NK-92 (cell line): Measurements from ENCODE around the gene IMMT.

ENCODE experiments used
- DNase-seq: peaks from one replicate; lab custom pipeline; 2025; ENCODE audit not compliant: unreplicated experiment; lab: John Stamatoyannopoulos, UW

IMMT gene

DNA sequence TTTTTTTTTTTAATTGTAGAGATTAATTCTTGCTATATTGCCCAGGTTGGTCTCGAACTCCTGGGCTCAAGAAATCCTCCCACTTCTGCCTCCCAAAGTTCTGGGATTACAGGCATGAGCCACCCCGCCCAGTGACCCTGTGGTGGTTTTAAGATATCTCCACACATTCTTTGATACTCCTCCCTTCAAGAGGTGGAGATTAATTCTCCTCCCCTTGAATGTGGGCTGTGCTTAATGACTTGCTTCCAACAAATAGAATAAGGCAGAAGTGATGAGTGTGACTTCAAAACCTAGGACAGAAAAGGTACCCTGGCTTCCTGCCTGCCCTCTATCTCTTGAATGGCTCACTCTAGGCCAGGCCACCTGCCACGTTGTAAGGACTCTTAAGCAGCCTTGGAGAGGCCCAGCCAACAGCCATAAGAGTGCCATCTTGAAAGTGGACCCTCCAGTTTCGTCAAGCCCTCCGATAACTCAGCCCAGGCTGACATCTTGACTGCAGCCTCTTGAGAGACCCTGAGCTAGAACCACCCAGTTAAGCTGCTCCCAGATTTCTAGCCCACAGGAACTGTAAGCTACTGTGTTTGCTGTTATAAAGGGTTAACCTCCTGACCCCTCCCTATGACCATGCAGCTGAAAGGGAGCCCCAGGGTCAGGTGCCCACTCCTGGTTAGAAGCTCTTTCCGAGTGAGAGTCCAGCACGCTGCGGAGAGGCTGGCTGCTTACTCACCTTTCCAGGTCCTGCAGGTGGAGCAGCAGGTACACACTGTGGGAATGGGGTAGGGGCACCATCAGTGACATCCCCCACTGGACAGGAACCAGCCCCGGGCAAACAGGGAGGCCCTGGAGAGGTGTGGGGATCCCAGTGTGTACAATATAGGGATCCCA lies 31.6 kb upstream of the IMMT start:
- no peak for DNase-seq

DNA sequence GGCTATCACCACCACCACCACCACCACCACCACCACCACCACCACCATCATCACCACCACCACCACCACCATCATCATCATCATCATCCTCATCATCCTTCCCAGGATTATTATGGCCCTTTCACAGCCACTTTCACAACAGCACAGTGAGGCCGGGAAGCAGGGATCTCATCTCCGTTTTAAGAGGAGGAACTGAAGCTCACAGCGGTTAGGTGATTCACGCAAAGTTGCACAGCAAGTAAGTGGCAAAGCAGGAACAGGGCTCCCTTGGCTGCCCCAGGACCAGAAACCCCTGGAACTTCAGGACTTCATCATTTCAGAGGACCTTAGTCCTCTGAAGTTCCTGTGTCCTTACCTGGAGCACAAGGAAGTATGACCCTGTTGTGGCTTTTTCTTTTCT lies 30.8 kb upstream of the IMMT start:
- DNase-seq, result no peak

DNA sequence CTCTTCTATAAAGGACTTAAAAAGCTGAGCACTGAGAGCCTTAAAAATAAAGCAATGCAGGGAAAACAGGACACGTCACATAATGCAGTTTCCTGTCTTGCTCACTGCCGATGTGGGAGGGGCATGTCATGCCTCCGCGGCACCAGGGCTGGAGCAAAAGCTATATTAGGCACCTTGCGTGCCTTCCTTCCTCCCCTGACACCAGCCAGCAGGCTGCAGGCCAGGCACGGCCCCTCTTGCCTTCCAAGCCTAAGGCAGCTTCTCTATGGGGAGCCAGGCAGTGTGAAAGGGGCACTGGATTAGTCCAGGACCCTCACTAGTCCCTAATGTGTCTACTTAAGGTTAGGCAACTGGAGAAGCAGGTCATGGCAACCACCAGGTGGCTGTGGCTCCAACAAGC lies 30.3 kb upstream of the IMMT start:
- DNase-seq, result no peak

DNA sequence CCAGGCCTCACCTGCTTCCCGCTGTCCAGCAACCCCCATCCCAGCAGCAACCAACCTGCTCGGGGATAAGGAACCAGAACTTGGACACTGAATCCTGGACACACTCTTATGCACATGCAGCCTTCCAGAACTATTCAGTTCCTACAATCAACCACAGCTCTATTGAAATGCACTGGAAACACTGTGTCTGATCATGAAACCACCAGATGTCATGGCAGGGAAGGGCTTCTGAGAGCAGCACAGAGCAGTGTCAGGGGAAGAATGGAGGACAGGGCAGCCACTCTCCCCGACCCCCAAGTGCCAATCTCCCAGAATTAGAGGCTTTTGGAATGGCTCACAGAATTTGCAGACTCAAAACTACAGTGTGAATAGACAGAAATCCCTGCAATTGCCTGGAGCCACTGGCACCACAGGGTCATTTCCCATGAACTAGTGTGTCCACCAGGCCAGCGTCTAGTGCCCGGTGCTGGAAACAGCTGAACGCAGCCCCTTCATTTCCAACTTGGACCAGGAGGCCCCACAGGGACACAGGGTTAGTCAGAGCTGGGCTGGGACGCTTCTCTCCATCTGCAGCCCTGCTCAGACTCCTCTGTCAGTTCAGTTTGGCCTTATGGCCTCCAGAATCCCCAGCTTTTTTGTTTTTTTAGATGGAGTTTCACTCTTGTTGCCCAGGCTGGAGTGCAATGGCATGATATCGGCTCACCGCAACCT lies 29.5 kb upstream of the IMMT start:
- DNase-seq, result no peak

DNA sequence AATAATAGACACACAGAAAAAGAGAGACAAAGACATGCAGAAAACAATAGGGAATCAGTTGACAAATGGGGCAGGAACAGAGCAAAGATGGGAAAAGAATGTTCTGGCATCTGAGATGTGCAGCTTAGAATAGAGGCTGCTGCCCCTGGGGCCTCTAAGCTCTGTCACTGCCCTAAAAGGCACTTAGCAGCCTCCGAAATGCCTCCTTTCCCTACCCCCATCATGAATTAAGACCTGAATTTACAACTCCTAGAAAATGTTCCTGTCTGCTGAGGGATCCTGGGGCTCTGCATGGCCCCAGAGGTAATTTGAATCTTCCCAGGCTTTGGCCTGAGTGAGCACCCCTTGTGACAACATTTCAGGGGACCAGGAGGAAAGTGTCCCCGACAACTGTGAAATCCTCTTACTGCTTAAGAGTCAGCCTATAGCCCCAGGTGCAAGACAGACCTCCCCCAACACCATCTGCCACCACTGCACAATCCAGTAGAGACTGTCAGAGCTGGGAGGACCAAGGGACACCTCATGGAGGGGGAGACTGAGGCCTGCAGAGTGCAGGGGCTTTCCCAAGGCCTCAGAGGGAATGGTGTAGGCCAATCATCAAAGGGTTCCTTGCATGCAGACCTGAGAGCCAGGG lies 28.8 kb upstream of the IMMT start:
- no peak for DNase-seq

DNA sequence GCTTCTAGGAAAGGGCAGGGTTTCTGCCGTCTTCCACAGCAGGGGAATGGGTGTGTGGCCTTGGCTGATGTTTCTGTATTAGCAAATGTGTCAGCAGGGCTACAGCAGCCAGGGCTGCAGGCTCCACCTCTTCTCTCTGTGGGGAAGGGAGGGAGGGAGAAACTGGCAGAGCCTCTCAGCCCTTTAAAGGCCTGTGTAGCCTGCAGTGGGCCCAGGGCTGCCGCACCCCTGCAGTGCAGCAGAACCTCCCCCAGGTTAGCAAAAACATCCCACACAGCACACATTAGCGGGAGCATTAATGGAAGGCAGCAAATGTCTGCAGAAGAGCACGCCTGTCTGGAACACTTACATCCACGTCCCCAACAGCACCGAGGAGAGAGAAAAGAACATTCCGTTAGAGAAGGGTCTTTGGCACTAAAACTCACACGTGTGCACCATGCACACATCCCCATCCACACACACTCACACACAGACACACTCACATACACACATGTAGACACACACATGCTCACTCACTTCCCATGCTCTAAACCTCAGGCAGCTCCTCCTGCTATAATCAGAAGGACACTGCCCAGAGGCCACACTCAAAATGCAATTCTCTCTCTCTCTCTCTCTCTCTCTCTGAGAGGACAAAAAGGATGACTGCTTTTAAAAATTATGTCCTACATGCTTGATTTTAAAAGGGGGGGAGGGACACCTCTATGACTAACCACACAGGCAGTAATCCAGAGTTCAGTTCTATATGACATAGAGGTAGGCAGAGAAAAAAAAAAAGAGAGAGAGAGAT lies 28.1 kb upstream of the IMMT start:
- DNase-seq, result no peak

DNA sequence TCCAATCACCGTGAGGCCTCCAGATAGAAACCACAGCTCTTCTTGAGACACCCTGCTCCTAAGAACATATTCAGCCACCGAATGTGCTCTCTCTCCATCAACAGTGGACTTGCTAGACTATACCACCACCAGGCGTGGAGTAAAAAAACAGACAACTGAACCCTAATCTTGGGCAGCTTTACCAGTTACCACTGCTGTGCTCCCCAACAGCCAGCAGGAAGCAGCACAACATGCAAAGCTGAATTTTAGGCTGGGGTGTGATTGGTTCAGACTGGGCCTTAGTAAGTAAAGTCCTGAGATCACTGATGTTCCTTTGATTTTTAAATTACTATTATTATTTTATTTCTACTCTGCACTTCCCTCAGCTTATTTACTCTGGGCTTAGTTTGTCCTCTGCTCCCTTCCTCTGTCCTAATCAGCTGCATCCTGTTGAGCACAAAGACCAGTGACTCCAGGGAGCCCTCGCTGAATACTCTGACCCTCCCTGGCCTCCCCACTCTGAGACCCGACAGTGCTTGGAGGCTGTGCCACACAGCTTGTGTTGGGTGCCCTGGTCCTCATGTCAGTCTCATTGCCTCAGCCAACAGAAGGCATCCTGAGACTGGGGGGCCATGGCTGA lies 25.9 kb upstream of the IMMT start:
- no peak for DNase-seq

DNA sequence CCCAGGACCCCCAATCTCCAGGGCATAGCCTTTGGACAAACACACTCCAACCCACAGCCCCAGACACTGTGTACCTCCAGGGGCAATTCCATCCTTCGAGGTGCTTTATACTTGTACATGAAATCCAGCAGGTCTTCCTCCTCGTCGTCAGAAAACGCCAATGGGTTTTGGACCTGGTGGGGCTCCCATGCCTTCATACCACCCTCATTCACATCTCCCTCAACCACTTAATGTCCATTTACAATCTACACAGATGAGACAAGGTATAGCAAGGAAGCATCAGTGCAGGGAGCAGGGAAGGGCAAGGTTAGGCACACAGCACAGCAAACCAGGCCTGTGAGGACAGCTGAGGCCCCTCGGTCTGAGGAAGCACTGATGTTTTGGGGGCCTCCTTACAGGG lies 24.6 kb upstream of the IMMT start:
- DNase-seq, result no peak

DNA sequence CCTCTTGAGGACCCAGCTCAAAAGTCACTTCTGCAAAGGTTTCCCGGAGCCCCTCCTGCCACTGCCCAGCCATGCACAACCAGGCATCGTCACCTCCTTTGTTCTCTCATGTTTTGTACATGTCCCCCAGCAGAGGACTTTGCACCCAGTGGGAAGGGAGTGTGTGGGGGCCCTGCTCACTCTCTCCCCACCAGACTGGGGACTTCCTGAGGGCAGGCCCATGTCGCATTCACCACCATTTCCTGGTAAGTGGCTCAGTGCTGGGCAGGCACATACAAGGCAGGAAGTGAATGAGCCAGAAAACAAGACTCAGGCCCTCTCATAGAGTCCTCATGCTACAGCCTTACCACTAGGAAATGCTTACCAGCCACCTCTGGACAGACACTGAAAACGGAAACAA lies 22.9 kb upstream of the IMMT start:
- no peak for DNase-seq

DNA sequence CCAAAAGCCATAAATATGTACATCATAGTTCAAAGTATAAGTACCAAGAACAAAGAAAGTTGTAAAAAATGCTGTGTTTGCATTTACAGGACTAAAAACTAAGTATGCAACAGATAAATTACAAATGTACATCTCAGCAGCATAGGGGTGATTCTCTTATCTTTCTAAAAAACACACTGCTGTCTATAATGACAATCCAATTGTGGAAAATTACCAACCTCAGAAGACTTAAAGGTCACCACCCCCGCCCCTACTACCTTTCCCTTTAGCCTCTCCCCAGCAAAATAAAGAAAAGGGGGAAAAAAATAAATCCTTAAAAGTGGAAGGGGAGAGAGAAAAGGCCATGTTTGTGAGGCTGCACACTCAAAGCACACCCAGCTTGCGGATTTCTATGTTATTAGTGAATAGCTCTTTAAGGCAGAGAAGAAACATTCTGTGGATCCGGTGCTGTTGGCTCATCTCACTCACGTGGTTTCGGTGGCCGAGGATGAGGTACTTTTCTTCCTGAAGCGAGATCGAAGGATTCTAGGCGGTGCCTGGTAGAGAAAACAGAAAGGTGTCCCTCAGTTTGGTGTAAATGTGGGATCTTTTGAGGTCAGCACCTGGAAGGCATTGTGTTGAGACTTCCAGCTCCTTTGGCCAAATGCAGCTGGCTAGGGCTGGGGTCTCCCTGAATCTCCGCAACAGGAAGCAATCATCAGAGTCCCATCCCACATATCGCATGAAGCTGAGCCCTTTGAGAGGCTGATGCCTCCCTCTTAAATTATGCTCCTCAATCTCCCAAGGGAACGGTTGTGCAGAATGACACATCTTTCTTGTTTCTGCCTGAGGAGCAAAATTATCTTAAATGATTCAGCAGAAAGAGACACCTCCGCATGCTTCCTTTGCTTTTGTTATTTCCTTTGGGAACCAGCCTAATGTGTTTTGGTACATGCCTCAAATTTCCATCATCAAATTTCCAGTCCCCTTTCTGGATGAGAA lies 21.6 kb upstream of the IMMT start:
- DNase-seq, result no peak

DNA sequence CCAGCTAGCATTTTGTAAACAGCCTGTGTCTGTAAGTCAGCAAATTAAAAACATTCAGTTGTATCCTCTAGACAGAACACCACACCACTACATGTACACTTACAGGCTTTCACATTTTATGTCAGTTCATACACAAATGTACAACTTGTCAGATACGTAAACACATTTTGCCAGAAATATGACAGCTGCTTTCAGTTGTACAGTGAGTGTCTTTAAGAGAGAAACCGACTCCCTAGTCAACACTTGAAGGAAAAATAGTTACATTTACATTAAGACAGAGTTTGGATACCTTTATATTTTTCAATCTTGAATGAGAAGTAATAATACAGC lies 19.2 kb upstream of the IMMT start:
- DNase-seq, result no peak

DNA sequence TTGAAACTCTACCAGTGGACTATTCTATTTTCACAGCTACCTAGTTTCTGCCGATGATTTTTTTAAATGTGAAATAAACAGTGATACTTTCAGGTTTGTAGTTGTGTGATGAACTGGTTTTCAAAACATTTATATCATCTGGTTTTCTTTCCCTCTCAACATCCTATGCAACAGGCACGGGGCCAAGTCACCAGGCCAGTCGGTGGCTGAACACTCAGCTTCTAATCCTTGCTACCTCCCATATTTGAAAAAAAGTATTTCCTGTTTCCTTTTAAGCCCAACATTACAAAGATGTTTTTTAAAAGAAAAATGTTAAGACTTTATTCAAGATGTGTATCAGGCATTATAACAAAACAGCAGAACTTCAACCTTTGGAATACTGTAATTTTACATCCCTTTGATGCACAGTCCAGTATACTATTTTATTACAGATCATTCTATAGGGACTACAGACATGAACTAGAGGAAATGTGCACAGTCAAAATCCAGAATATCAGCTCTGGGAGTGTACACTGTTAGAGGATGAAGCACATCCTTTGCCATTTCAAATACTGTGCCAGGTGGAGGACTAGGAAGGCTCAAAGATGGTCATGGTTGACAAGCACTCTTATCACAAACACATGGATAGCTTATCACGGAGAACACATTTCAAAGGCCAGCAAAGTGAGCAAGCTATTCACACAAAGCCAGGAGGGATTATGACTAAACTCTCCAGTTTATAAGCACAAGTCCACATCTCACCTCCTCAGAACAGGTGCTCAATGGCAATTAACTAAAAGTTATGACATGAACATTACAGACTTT lies 18.6 kb upstream of the IMMT start:
- no peak for DNase-seq

DNA sequence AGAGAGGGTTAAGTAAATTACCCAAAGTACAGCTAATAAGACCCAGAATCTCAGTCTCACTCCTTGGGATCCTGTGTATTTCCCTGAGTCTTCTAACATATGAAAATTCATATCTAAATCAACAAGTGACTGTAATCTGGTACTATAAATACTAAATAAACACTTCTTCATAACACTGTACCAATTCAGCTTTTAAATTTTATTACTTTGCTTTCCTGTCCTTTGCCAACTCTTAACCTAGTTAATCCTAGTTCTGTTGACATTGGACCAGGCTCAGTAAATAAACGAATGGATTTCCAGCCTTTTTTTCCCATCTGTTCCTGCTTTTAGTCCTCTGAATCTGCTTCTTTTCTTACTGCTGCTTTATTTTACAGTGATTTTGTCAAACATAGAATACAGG lies 17.8 kb upstream of the IMMT start:
- DNase-seq, result no peak

DNA sequence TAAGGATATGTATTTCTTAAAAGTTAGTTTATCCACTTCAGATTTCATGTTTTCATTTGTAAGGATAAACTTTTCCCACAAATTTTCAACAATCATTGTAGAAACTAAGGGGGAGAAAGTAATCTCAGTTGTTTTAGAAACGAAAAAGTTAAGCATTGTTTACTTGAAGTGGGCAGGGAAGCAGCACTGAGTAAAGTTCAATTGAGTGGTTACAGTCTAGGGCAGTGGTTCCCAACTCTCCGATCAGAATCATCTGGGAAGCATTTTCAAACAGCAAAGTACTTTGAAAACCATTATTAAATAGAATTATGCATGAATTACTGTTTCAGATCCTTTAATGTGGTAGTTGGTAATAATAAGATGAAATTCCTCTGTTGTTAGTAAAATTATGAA lies 16.5 kb upstream of the IMMT start:
- DNase-seq, result no peak

DNA sequence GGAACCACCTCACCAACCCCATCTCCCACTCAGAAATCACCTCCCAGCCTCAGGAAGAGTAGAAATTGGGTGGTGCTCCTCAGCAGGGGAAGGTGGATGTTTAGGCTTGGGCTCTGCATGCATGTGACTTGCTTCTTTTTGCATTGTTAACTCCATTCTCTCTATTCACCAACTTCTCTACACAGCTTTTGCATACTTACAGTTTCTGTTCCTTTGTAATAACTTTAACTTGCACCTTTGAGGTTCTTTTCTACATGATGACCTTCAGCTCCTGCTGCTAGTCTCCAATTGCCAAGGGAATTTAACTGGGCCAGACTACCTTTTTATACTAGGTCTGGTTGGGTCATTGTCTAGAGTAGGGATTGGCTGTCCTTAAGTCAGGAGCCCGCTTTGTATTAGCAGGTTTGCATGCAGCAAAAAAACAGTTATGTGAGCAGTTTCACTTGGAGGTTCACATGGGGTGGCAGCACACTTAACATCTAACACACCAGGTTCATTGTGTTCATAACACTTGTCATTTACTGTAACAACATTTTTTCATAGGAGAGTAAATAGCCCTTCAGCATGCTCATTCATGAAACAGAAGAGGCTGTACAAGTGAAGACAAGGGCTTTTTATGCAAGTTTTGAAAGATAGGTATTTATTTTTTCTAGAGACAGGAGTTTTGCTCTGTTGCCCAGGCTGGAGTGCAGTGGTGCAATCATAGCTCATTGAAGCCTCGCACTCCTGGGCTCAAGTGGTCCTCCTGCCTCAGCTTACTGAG lies 16.0 kb upstream of the IMMT start:
- DNase-seq, result no peak

DNA sequence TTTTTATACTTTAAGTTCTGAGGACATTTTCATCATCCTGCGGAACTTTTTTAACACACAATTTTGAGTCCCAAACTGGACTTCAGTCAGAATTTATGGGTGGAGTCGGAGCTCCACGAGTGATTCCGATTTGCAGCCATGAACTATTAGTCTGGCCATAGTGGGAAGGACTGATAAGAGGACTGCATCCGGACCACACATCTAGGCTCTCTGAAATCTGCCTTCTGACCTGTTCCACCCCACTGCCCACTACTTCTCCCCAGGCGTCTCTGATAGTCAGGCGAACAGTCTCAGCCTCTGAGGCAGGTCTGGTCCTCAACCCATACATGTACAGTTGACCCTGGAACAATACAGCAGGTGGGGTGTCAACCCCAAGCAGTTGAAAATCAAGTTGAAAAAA lies 9.2 kb upstream of the IMMT start:
- DNase-seq, result no peak

DNA sequence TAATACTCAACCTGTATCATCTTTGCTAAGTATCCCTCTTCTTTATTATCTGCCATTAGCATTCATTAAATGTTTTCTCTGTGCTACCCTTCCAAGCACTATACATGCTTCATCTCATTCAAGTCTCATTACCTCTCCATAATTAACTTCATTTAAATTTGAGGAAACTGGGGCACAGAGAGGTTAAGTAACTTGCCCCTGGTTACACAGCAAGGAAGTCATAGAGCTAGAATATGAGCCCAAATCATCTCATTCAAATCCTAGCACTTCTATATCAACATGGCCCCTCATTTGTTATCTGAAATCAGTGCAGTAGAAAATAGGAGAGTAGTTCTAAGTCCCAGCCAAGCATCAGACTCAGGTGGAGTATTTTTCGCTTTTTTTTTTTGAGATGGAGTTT lies 8.4 kb upstream of the IMMT start:
- DNase-seq, result no peak

DNA sequence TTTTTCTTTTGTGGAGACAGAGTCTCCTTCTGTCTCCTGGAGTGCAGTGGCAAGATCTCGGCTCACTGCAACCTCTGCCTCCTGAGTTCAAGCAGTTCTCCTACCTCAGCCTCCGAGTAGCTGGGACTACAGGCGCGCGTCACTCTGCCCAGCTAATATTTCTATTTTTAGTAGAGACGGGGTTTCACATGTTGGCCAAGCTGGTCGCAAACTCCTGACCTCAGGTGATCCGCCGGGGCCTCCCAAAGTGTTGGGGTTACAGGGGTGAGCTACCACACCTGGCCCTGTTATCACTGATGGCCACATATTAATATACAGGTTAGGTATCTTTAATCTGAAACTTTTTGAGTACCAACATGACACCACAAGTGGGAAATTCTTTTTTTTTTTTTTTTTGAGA lies 7.4 kb upstream of the IMMT start:
- no peak for DNase-seq
